Esophagus squamous epithelium (tissue), 4 donors: ENCODE results near the gene IL22.

Source experiments
- CTCF ChIP-seq, 6 experiments: fragments of 450-650 bp in 4 of 6; fragments of 200-600 bp in 2 of 6; sonication (generic) in 2 of 6; IDR thresholded peaks; one replicate each; pipeline ENCODE4 v1.5.1; 2016 to 2019; ENCODE audit warnings: antibody characterized with exemption in 6 of 6, mild to moderate bottlenecking in 4 of 6, moderate library complexity in 4 of 6
- POLR2A ChIP-seq, 4 donors: fragments of 450-650 bp; IDR thresholded peaks; one replicate each; pipeline ENCODE4 v1.6.1; 2017; ENCODE audit warnings: antibody characterized with exemption in 4 of 4, mild to moderate bottlenecking in 4 of 4, moderate library complexity in 3 of 4

GRCh38 chr12:68199127-68199526 lies 54.3 kb downstream of the IL22 start:
- TF ChIP-seq POLR2A (IDR thresholded peaks at IDR 0.05) (no peak), CTCF (IDR thresholded peaks at IDR 0.05) (no peak)
